ENCODE data around the gene FCN2.

The FCN2 gene

GRCh38 chr9:134880484-134881312 is at the start of gene FCN2:
TSS of gene FCN2 (plus strand) at chr9:134880810. CDS start at chr9:134880822, 12 bp downstream.
- no peak for DNase-seq (ENCODE audit: low read depth)

DNA sequence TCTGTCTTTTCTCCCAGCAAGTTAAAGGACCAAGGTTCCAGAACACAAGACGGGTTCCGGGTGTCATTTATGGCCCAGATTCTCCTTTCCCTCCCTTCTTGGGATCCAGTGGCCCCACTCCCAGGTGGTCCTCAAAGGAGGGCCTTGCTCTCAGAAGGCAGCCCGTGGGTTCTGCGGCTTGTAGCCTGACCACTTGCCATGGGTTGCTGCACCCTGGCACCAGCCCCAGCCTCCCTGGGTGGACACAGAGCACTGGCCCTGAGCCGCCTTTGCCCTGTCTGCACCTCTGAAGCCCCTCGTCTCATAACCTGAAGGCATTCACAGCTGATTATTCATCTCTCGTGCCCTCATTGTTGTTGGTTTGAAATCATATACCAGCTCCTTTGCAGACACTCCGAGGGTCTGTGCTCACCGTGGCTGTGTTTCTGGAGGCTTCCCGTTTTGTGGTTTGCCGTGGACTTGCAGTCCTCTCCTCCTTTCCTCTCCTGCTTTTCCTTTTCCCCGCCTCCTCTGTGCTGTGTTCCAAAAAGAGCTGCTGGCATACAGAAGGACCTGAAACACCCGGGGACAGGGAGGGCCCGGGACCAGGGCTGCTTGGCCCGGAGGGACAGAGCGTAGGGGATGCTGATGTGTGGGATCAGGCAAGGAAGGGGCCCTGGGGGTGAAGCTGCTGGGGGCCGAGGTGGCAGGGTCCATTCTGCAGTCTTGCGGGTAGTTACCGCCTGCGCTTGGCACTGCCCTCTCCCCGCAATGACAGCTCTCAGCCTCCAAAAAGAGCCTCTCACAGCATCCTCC is 49.5 kb upstream of the FCN2 start:
- DNase-seq (ENCODE audit: low read depth) = no peak

- no peak for DNase-seq (ENCODE audit: low read depth)
Measured at GRCh38 chr9:134832471-134832870, 48.1 kb upstream of the FCN2 start.

DNA sequence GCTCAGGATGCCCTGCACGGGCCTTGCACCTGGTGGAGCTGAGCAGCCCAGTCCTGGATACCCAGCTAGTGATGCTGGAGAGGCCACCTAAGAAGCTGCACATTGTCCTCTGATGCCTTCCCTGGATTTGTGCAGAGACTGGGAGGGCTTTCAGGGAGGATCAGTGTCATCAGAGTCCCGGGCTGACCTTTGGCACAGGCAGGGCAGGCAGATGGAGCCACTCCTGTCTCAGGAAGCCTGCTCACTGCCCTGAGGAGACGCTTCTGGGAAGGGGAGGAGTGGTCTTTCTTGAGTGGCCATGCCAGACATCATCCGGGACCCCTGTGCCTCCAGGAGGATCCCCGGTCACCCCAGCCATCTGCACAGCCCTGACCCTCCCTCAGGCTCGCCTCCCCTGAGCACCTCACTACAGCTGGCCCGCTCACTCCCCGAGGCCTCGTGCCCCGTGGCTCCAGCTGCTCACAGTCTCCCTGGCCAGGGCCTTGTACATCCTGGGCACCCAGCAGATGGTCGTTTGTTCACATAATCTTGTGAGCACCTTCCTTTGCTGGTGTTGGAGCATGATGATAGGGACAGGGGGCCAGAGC is 47.2 kb upstream of the FCN2 start:
- DNase-seq (ENCODE audit: low read depth) = no peak

- no peak for DNase-seq (ENCODE audit: low read depth)
Measured at GRCh38 chr9:134834217-134834956, 46.2 kb upstream of the FCN2 start.

- DNase-seq (ENCODE audit: low read depth) = no peak
Measured at GRCh38 chr9:134834957-134835419, 45.6 kb upstream of the FCN2 start.

DNA sequence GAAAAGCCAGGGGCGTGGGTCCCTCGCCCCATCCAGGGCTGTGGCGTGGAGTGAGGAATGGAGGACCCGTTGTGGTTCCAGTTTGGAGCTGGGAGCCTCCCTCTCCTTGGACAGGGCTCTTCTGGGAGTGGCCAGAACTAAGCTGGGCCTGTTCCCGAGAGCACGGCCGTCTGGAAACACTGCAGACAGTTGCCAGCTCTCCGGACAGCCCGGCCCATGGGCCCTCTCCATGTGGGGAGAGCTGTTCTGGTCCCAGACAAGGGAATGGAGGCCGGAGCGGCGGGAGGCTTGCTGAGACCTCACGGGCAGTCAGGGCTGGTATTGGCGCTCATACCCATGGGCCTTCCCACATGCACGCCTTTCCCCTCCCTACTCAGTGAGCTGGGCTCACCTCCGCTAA is 45.2 kb upstream of the FCN2 start:
- no peak for DNase-seq (ENCODE audit: low read depth)

GRCh38 chr9:134835987-134836386 is 44.6 kb upstream of the FCN2 start:
- DNase-seq (ENCODE audit: low read depth) = no peak

DNA sequence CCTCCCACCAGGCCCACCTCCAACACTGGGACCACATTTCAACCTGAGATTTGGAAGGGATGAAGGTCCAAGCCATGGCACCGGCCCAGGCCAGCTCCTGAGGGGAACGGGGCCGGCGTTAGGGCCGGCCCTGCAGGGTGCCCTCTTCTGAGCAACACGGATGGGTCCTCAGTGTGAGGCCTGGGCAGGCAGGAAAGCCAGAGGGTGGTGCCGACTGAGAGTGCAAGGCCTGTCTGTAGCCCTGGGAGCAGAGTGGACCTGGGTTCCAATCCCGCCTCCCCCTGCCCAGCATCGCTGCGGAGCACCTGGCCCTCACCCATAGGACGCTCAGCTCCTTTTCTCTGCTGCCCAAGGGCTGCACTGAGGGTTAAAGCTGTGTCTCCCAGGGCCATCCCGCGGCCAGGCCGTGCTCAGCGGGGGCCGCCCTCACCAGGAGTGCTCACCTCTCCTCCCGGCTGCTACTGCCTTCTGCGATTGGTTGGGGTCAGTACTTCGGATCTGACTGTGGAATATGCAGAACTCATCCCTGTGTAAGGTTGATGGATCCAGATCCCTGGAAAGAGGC is 44.1 kb upstream of the FCN2 start:
- no peak for DNase-seq (ENCODE audit: low read depth)

- no peak for DNase-seq (ENCODE audit: low read depth)
Measured at GRCh38 chr9:134837529-134837928, 43.1 kb upstream of the FCN2 start.

DNA sequence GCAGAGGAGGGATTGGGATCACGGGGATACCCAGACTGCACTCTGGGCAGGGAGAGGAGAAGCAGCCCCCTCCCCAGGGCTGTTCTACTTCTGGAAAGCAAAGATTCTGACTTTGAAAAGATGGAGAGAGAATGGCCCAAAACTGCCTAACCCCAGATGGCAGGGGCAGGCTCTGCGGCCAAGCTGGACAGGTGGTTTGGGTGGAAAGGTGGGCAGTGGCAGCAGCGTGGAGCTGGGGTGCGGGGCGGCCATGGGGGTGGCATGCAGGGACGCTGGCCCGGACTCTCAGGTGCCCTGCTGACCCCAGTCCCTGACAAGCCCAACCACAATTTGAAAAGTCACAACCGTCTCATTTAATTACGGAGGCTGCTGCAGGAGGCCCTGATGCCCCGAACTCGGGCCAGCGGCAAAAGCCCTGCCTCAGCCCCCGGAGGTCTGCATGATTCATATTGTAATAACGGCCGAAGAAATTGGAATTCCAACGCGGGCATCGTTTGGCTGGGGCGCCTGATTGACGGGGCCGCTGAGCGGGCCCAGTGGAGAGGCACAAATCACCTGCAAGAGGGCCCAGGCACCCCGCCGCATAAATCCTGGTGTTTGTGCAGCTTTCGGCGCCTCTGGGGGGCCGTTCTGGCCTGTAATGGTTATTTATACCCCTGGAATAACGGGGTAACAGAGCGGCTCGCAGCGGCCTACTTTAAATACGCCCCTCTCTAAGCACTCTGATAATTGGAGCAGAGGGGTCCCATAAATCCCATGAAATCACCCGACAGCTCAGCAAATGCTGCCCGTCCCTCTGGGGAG is 41.8 kb upstream of the FCN2 start:
- DNase-seq (ENCODE audit: low read depth) = no peak

DNA sequence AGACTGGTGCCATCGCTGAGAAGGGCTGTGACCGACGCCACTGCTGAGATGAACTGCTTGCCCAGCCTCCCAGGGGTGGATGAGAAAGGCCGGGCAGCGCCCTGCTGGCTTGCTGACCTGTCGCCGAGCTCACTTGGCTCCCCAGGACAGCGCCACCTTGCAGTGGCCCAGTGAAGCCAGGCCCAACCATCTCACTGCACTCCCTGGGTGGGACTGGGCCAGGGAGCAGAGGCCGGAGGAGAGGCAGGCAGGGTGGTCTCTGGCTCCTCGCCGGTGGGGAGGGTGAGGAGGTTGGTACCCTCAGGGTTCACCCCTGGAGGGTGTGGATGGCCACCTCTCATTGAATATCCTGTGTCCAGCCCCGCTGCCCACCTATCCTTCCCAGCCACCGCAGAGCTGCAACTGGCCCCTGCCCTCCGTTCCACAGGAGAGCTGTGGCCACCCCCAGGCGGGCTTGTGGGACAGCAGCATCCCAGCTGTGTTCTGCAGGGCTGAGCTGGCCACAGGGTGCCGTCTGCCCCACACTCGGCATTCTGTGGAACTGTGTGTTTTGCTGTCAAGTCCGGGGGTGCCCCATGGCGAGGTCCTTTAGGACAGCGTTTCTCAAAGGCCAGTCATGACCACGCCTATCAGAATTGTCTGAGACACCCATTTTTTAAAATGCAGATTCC is 41.0 kb upstream of the FCN2 start:
- DNase-seq (ENCODE audit: low read depth) = no peak

DNA sequence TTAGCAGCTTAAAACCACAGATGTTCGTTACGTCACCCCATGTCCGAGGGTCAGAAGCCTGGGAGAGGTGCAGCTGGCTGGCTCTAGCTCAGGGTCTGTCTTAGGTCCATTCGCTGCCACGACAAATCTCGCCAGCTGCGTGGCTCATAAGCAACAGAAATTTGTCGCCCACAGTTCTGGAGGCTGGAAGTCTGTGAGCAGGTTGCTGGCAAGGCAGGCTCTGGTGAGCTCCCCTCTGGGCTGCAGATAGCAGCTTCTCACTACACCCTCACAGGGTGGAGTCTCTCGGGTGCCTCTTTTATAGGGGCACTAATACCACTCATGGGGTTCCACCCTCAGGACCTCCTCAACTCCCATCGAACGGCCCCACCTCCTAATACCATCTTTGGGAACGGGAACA is 40.1 kb upstream of the FCN2 start:
- no peak for DNase-seq (ENCODE audit: low read depth)

DNA sequence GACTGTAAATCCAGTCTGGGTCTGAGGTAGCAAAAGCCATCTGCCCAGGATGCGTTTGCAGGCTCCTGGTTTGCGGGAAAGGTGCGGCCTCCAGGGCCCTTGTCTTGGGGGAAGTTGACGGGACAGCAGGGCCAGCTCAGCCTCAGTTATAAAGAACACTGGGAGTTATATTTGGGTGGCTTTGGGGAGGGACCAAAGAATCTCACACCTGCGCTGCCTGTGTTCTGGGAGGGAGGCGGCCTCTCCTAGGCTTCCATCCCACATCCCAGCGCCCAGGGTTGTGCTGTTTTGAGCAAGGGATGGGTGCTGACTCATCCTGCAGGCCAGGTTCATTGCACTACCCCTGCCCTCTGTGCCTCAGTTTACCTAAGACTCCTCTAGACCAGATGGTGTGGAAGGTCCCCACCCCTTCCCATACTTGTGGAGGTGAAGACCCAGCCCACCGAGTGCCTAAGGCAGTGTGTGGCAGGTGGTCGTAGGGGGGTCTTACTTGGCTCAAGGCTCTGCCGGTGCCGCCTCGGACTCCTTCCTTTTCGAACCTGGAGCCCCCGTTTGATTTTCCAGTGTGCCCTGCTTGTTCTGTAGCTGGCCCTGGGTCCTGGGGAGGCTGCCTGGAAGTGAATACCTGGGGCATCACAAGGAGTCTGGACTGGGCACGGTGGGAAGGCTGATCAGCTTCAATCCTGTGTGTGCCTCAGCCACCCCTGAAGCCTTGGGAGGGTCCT is 39.3 kb upstream of the FCN2 start:
- no peak for DNase-seq (ENCODE audit: low read depth)

DNA sequence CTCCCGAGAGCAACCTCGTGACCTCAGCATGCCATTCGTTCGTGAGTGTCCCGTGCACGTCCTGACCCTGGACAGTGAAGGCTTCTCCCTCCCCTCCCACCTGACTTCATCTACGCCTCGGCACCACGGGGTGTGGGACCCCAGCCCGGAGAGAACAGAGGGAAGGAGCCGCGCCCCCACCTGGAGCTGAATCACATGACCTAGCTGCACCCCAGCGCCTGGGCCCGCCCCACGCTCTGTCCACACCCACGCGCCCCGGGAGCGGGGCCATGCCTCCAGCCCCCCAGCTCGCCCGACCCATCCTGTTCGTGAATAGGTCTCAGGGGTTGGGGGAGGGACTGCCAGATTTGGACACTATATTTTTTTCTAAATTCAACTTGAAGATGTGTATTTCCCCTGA is 38.3 kb upstream of the FCN2 start:
- no peak for DNase-seq (ENCODE audit: low read depth)

DNA sequence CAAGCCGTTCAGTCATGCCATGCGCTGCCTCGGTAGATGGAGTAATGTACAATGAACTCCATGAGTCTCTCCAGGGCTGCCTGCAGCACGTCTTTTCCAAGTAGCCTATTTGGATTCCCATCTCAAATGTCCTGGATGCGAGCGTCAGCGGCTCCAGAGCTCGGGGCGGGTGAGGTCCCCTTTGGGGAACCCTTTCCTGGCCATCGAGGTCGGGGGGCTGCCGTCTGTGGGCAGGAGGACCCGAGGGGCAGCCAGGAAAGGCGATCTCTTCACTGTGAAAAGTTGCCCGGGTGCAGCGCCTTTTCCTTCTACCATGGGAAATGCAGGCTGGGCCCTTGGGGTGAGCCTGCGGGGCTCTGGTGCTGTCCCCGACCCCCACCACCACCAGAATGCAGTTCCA is 36.9 kb upstream of the FCN2 start:
- no peak for DNase-seq (ENCODE audit: low read depth)

GRCh38 chr9:134844821-134845220 is 35.8 kb upstream of the FCN2 start:
- DNase-seq (ENCODE audit: low read depth) = no peak

GRCh38 chr9:134846187-134846586 is 34.4 kb upstream of the FCN2 start:
- DNase-seq (ENCODE audit: low read depth) = no peak

DNA sequence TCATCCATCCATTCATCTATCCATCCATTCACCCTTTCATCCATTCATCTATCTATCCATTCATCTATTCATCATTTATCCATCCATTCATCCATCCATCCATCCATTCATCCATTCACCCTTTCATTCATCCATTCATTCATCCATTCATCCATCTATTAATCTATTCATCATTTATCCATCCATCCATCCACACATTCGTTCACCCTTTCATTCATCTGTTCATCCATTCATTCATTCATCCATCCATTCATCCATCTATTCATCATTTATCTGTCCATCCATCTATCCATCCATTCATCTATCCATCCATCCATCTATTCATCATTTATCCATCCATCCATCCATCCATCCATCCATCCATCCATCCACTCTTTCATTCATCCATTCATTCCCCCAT is 33.9 kb upstream of the FCN2 start:
- DNase-seq (ENCODE audit: low read depth) = no peak

GRCh38 chr9:134847138-134847537 is 33.5 kb upstream of the FCN2 start:
- no peak for DNase-seq (ENCODE audit: low read depth)

All from stimulated activated CD4-positive, alpha-beta T cell treated with anti-CD3 and anti-CD28 coated beads, Interleukin-2, amount 100 ng/mL, for 4 hours (primary cell).